ENCODE results near the gene ZNF423.

The ZNF423 gene

GRCh38 chr16:49745311-49745747 lies 110.6 kb downstream of the ZNF423 start:
- no peak for DNase-seq

- DNase-seq: no peak
These were observed 111.4 kb downstream of the ZNF423 start for GRCh38 chr16:49744244-49745220.

- DNase-seq: no peak
These were observed 112.3 kb downstream of the ZNF423 start for GRCh38 chr16:49743658-49744057.

GRCh38 chr16:49743203-49743464 lies 112.8 kb downstream of the ZNF423 start:
- no peak for DNase-seq

- DNase-seq: no peak
These were observed 113.3 kb downstream of the ZNF423 start for GRCh38 chr16:49742428-49743202.

GRCh38 chr16:49740256-49740655 lies 115.7 kb downstream of the ZNF423 start:
- DNase-seq: no peak

GRCh38 chr16:49739381-49739780 lies 116.5 kb downstream of the ZNF423 start:
- DNase-seq: no peak

- DNase-seq: no peak
These were observed 117.1 kb downstream of the ZNF423 start for GRCh38 chr16:49738832-49739231.

GRCh38 chr16:49738001-49738400 lies 117.9 kb downstream of the ZNF423 start:
- no peak for DNase-seq

GRCh38 chr16:49737541-49737940 lies 118.4 kb downstream of the ZNF423 start:
- no peak for DNase-seq

- DNase-seq: no peak
These were observed 121.6 kb downstream of the ZNF423 start for GRCh38 chr16:49734331-49734730.

GRCh38 chr16:49733313-49734009 lies 122.5 kb downstream of the ZNF423 start:
- no peak for DNase-seq

- DNase-seq: no peak
These were observed 124.0 kb downstream of the ZNF423 start for GRCh38 chr16:49731911-49732310.

GRCh38 chr16:49730772-49731171 lies 125.1 kb downstream of the ZNF423 start:
- DNase-seq: no peak

- no peak for DNase-seq
These were observed 128.3 kb downstream of the ZNF423 start for GRCh38 chr16:49727611-49728010.

GRCh38 chr16:49726155-49726554 lies 129.8 kb downstream of the ZNF423 start:
- no peak for DNase-seq

- no peak for DNase-seq
These were observed 130.3 kb downstream of the ZNF423 start for GRCh38 chr16:49725651-49726050.

GRCh38 chr16:49724774-49725173 lies 131.1 kb downstream of the ZNF423 start:
- no peak for DNase-seq

- DNase-seq: no peak
These were observed 132.6 kb downstream of the ZNF423 start for GRCh38 chr16:49723310-49723709.

GRCh38 chr16:49720225-49720624 lies 135.7 kb downstream of the ZNF423 start:
- DNase-seq: no peak

GRCh38 chr16:49717689-49718088 lies 138.2 kb downstream of the ZNF423 start:
- DNase-seq: no peak

- no peak for DNase-seq
These were observed 139.5 kb downstream of the ZNF423 start for GRCh38 chr16:49716339-49716934.

- DNase-seq: no peak
These were observed 142.1 kb downstream of the ZNF423 start for GRCh38 chr16:49713770-49714169.

Data from CD4-positive, alpha-beta T cell treated with Interleukin-15 for 1 hour (primary cell).